HTR-8/SVneo (cell line): ENCODE measurements around the gene PLXDC1.

ENCODE experiments used
- DNase-seq: peaks from one replicate; pipeline ENCODE4 v3.0.0; 2011; ENCODE audit warnings: low spot score, mixed read lengths; ENCODE audit not compliant: insufficient read length
- FAIRE-seq: peaks from 2 replicates; lab custom pipeline; 2011; peaks lifted over from hg19 to GRCh38; lab: Jason Lieb, UNC

PLXDC1 gene

DNA sequence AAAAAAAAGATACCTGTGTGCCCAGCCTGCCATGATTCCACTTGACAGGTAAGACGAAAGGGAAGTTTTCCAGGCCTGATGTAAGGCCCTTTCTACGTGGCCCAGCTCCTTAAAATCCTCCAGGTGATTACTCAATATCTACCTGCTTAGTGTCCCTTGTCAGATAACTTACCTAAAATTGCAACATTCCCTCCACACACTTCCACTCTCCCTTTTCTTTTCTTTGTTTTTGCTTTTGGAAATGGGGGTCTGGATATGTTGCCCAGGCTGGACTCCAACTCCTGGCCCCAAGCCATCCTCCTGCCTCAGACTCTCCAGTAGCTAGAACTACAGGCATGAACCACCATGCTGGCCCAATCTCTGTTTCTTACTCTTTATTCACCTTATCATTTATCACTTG, 7.2 kb upstream of the PLXDC1 start:
- no peak for FAIRE-seq
- DNase-seq = no peak

GRCh38 chr17:39156491-39156890, 5.1 kb upstream of the PLXDC1 start:
- no peak for FAIRE-seq
- no peak for DNase-seq

GRCh38 chr17:39155654-39156053, 4.2 kb upstream of the PLXDC1 start:
- DNase-seq = no peak
- FAIRE-seq = no peak

GRCh38 chr17:39153599-39154051, 2.2 kb upstream of the PLXDC1 start:
- DNase-seq (peak; percentile 88), FAIRE-seq (peak; percentile 55)

GRCh38 chr17:39151943-39152818, 744 bp upstream of the PLXDC1 start:
- peak; percentile 38 for FAIRE-seq
- DNase-seq = no peak

GRCh38 chr17:39150795-39151149, 665 bp downstream of the PLXDC1 start:
- DNase-seq = no peak
- no peak for FAIRE-seq

DNA sequence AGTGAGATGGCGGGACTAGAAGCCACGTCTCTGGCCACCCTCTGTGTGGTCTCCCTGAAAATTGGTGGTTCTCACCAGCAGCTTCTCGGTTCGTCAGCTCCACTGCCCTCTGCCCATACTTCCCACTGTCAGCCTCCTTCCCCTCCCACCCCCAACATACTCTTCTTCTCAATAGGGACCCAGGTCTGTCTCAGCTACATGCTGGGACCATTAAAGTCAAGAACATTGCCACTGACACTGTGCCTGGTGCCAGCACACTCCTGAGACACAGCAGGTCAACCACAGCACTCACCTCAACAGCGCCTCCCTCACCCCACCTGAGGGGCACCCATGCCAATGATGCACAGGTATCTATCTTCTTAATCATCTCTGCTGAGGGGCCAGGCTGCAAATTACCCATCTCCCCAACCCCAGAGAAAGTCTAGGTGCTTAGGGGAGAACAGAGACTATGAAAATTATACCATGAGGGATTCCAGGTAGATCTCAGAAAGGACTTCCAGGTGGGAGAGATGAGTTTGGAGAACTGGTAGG, 1.3 kb downstream of the PLXDC1 start:
- no peak for FAIRE-seq
- no peak for DNase-seq

GRCh38 chr17:39147221-39148185, 3.9 kb downstream of the PLXDC1 start:
- FAIRE-seq (peak; percentile 46), DNase-seq (no peak)

- DNase-seq (no peak), FAIRE-seq (no peak)
These were observed 5.2 kb downstream of the PLXDC1 start for GRCh38 chr17:39146273-39146672.

DNA sequence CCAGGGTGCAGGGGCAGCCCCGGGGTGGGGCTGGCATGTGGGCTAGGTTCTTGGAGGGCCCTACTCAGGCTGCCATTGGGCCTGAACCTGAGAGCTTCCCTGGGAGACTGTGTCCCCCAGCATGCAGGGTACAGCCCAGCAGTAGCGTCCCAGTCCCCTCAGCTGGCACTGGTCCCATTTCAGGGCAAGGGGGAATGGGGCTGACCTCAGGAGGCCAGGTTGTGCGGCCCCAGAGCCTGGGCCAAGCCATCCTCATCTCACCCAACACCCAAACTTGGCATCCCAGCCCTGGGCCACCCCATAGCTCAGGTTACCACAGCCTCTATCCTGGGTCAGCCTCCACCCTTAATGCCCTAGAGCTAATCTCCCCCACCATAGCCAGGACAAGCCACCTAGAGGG, 6.3 kb downstream of the PLXDC1 start:
- no peak for DNase-seq
- peak; percentile 13 for FAIRE-seq

DNA sequence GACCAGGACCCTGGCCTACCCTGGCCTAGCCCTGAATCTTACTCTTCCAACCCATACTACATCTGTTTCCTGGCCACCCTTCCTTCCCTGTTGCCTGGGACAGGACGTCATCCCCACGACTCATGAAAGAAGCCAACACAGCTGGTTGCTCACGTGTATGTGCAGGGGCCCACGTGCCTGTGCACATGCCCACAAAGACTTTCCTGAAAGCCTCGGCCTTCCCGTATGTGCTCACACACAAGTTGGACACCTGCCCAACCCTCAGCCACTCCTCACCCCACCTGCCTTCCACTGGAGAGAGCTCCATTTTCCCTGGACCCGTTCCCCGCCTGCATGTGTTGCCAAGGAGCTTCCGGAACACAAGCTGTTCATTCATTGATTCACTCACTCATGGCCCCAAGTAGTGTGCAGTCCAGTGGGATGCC, 7.0 kb downstream of the PLXDC1 start:
- FAIRE-seq (peak; percentile 51), DNase-seq (no peak)

DNA sequence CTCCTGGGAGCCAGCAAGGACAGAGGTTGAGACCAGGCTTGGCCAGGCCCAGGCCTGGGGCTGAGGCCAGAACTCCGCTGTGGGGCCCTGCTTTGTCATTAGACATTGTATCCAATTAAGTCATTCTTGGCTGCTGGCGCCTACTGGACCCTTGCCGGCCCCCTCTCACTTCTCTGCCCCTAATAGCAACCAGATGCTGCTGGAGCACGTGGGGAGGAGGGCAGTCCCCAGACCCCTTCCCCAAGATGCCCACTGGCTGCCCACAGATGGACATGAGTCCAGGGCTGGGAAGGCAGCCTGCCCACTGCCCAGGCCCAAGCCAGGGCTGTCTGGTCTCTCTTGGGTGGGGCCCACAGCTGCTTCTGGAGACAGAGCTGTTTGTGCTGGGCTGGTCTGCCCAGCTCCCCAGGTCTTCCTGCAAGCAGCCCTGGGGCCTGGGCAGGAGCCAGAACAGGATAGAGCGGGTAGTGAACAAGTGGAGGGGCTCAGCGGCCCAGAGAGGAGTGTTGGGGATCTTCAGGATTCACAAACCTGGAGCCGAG, 7.8 kb downstream of the PLXDC1 start:
- DNase-seq (no peak), FAIRE-seq (no peak)

- DNase-seq (no peak), FAIRE-seq (no peak)
These were observed 9.3 kb downstream of the PLXDC1 start for GRCh38 chr17:39141915-39142664.

GRCh38 chr17:39141294-39141693, 10.1 kb downstream of the PLXDC1 start:
- FAIRE-seq = no peak

GRCh38 chr17:39139561-39139960, 11.9 kb downstream of the PLXDC1 start:
- DNase-seq (no peak), FAIRE-seq (peak; percentile 88)

More at GRCh38 chr17:39141294-39141693, 10.1 kb downstream of the PLXDC1 start:
- no peak for DNase-seq

DNA sequence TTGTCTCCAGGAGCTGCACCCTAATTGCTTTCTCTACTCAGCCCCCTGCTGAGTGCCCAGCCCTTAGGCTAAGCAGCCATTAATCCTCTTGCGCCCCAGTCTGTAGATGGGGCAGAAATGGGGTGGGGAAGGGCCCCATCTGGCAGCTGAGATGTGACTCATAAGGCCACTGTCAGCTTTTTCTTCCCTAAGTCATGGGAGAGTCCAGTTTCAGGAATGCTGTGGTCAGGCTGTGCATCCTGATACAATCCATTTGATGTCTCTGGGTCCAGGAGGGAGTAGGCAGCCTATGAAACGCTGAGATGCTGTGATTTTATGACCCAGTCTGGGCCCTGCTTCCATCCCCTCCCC, 12.3 kb downstream of the PLXDC1 start:
- FAIRE-seq (peak; percentile 91), DNase-seq (peak; percentile 80)

GRCh38 chr17:39138431-39139160, 12.8 kb downstream of the PLXDC1 start:
- peak; percentile 52 for FAIRE-seq
- DNase-seq = no peak

DNA sequence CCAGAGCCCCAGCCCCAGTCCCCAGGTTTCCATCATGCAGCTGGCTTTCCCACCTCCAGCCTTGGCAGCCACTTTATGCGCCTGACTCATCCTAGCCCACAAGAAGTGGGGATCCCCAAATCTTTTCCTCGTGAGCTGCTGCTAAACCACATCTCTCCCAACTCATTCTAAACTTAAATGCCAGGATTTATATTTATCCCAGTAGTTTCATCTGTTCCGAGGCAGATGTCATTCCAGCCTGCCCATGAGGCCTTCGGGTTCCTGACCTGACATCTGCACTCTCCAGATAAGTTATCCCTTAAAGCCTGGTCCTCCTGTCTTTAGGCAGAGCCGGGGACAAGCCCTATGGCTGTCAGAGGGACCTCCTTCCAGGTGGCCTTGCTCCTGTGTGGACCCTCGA, 16.6 kb downstream of the PLXDC1 start:
- DNase-seq (no peak), FAIRE-seq (no peak)

DNA sequence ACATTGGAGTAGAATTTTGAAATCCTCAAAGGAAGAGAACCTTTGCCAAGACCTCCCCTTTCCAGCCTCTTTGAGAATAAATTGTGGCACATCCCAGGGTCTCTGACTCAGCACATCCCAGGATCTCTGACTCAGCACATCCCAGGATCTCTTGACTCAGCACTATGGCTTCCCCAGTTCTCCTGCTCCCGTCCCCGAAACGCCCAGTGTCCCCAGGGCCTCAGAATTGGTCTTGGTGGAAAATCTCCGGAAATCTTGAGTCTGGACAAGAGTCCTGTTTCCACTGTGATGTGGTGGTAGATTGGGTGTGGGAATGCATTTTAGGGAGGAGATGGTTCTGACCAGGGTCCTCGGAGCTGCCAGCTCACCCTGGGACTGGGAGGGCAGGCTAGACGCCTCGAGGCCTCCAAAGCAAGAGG, 19.2 kb downstream of the PLXDC1 start:
- FAIRE-seq = peak; percentile 20
- DNase-seq = no peak
